Measurements from ENCODE around the gene SART1.

DNA sequence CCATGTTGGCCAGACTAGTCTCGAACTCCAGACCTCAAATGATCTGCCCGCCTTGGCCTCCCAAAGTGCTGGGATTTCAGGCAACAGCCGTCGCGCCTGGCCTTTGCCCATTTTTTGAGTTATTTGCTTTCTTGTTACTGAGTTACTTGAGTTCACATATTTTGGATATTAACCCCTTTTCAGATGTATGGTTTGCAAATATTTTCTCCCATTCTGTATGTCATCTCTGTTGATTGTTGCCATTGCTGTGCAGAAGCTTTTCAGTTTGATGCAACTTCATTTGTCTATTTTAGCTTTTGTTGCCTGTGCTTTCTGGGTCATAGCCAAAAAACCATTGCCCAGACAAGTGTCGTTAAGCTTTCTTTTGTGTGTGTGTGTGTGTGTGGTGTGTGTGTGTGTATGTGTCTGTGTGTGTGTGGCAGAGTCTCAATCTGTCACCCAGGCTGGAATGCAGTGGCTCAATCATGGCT is 9.4 kb upstream of the SART1 start:
- TF ChIP-seq, protein P1, sequence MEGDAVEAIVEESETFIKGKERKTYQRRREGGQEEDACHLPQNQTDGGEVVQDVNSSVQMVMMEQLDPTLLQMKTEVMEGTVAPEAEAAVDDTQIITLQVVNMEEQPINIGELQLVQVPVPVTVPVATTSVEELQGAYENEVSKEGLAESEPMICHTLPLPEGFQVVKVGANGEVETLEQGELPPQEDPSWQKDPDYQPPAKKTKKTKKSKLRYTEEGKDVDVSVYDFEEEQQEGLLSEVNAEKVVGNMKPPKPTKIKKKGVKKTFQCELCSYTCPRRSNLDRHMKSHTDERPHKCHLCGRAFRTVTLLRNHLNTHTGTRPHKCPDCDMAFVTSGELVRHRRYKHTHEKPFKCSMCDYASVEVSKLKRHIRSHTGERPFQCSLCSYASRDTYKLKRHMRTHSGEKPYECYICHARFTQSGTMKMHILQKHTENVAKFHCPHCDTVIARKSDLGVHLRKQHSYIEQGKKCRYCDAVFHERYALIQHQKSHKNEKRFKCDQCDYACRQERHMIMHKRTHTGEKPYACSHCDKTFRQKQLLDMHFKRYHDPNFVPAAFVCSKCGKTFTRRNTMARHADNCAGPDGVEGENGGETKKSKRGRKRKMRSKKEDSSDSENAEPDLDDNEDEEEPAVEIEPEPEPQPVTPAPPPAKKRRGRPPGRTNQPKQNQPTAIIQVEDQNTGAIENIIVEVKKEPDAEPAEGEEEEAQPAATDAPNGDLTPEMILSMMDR (IDR thresholded peaks at IDR 0.05; ENCODE audit: insufficient read depth, low read length, poor library complexity, severe bottlenecking): no peak
- TF ChIP-seq EZH2phosphoT487 (conservative IDR thresholded peaks at IDR 0.05; ENCODE audit: low read length): no peak
